ENCODE measurements around the gene ATXN2. TPM values are rescaled to one million over a fixed set of nuclear protein-coding genes. Genes with fewer than 3 reads are reported as not detected.

The ATXN2 gene
- total RNA-seq, 1 experiment from 2014 or later, result 72.9 TPM

- Histone ChIP-seq H3K23me2 (ENCODE audit: insufficient read length, low read depth, low read length, poor library complexity, severe bottlenecking) (no peaks in the 10 kb centered on the region), H3K79me1 (ENCODE audit: insufficient read depth, low read depth, low read length, poor library complexity, severe bottlenecking) (no peaks in the 10 kb centered on the region), H3K9me3 (ENCODE audit: control insufficient read depth, low read depth, low read length) (no peaks in the 10 kb centered on the region), H3K23ac (ENCODE audit: insufficient read length, low read depth, low read length) (no peak overlapping the region), H4K91ac (ENCODE audit: insufficient read length, low read depth, low read length) (no peak overlapping the region), H2BK5ac (ENCODE audit: insufficient read length, low read length) (no peak overlapping the region), H3K56ac (ENCODE audit: insufficient read length, low read depth, low read length) (no peak overlapping the region), H2BK15ac (ENCODE audit: low read depth, low read length) (no peak overlapping the region), H2BK20ac (ENCODE audit: low read depth, low read length, poor library complexity, severe bottlenecking) (no peak overlapping the region), H3K27me3 (ENCODE audit: insufficient read depth, low read length) (no peaks in the 10 kb centered on the region), H3K4me1 (ENCODE audit: insufficient read depth, low read length) (no peaks in the 10 kb centered on the region), H3K4me2 (ENCODE audit: insufficient read depth, insufficient read length, low read length) (no peak overlapping the region), H2BK120ac (ENCODE audit: low read depth, low read length, poor library complexity, severe bottlenecking) (no peak overlapping the region), H3K14ac (ENCODE audit: insufficient read depth, low read length) (no peak overlapping the region), H4K8ac (replicated peaks; ENCODE audit: insufficient read length, low read depth, low read length) (no peak overlapping the region), H3K4ac (ENCODE audit: low read depth, low read length) (no peak overlapping the region), H2AK5ac (ENCODE audit: insufficient read length, low read length) (no peak overlapping the region), H2BK12ac (ENCODE audit: insufficient read length, low read depth, low read length) (no peak overlapping the region), H3K18ac (ENCODE audit: insufficient read length, low read depth, low read length) (no peak overlapping the region), H3K27ac (ENCODE audit: insufficient read length, low read depth, low read length) (no peak overlapping the region), H4K5ac (ENCODE audit: insufficient read length, low read depth, low read length) (no peak overlapping the region), H3T11ph (ENCODE audit: low read length) (no peak overlapping the region), H3K9ac (ENCODE audit: extremely low read depth, insufficient read length, low read length) (no peak overlapping the region), H4K20me1 (ENCODE audit: control insufficient read depth, insufficient read depth, insufficient read length) (no peaks in the 10 kb centered on the region), H3K79me2 (ENCODE audit: insufficient read depth, low read length) (no peaks in the 10 kb centered on the region), H2AFZ (ENCODE audit: low read length) (no peak overlapping the region)
- no peaks in the 10 kb centered on the region for H3K27me3 Mint-ChIP-seq (ENCODE audit: low read depth)
- peaks cover 0 to 3% (median 0%) of the 10 kb centered on the region in 3 experiments; a peak in 2 of 7 replicates for H3K36me3 Mint-ChIP-seq (ENCODE audit: insufficient read depth in 1 of 3, low read depth in 3 of 3)
- WGBS (ENCODE audit: extremely low coverage, insufficient read length, low lambda C conversion rate), result no CpG with 5 or more reads among the region's 3 CpGs
- no peak overlapping the region for H3K27ac Mint-ChIP-seq
- peaks cover 2 to 3% of the 10 kb centered on the region in 2 experiments; a peak in 3 of 5 replicates for H3K9me3 Mint-ChIP-seq
- no peak overlapping the region for H3K4me3 Mint-ChIP-seq
- DNase-seq, result no peak
- H3K4me1 Mint-ChIP-seq, result peaks cover 0 to 3% of the 10 kb centered on the region in 2 experiments; a peak in 2 of 4 replicates
- TF ChIP-seq, protein P1, sequence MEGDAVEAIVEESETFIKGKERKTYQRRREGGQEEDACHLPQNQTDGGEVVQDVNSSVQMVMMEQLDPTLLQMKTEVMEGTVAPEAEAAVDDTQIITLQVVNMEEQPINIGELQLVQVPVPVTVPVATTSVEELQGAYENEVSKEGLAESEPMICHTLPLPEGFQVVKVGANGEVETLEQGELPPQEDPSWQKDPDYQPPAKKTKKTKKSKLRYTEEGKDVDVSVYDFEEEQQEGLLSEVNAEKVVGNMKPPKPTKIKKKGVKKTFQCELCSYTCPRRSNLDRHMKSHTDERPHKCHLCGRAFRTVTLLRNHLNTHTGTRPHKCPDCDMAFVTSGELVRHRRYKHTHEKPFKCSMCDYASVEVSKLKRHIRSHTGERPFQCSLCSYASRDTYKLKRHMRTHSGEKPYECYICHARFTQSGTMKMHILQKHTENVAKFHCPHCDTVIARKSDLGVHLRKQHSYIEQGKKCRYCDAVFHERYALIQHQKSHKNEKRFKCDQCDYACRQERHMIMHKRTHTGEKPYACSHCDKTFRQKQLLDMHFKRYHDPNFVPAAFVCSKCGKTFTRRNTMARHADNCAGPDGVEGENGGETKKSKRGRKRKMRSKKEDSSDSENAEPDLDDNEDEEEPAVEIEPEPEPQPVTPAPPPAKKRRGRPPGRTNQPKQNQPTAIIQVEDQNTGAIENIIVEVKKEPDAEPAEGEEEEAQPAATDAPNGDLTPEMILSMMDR (conservative IDR thresholded peaks at IDR 0.05), result peak; percentile 40; the same call in 2 of the 3 replicates
Observed at GRCh38 chr12:111607239-111607638, 8.1 kb upstream of the ATXN2 start.

Measured in H9 (cell line).